ENCODE measurements around the gene GPR15.

DNA sequence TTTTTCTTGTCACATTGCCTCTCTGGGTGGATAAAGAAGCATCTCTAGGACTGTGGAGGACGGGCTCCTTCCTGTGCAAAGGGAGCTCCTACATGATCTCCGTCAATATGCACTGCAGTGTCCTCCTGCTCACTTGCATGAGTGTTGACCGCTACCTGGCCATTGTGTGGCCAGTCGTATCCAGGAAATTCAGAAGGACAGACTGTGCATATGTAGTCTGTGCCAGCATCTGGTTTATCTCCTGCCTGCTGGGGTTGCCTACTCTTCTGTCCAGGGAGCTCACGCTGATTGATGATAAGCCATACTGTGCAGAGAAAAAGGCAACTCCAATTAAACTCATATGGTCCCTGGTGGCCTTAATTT, 478 bp downstream of the GPR15 start:
- TF ChIP-seq, protein P1, sequence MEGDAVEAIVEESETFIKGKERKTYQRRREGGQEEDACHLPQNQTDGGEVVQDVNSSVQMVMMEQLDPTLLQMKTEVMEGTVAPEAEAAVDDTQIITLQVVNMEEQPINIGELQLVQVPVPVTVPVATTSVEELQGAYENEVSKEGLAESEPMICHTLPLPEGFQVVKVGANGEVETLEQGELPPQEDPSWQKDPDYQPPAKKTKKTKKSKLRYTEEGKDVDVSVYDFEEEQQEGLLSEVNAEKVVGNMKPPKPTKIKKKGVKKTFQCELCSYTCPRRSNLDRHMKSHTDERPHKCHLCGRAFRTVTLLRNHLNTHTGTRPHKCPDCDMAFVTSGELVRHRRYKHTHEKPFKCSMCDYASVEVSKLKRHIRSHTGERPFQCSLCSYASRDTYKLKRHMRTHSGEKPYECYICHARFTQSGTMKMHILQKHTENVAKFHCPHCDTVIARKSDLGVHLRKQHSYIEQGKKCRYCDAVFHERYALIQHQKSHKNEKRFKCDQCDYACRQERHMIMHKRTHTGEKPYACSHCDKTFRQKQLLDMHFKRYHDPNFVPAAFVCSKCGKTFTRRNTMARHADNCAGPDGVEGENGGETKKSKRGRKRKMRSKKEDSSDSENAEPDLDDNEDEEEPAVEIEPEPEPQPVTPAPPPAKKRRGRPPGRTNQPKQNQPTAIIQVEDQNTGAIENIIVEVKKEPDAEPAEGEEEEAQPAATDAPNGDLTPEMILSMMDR (IDR thresholded peaks at IDR 0.05) = no peak
- TF ChIP-seq ZFX (IDR thresholded peaks at IDR 0.05; ENCODE audit: borderline replicate concordance) = no peak

Data from 22Rv1 (cell line).